GDM1 (cell line): Measurements from ENCODE around the gene FNDC3A.

Experiments
- DNase-seq: peaks from one replicate; lab custom pipeline; 2025; lab: John Stamatoyannopoulos, UW

Gene FNDC3A

DNA sequence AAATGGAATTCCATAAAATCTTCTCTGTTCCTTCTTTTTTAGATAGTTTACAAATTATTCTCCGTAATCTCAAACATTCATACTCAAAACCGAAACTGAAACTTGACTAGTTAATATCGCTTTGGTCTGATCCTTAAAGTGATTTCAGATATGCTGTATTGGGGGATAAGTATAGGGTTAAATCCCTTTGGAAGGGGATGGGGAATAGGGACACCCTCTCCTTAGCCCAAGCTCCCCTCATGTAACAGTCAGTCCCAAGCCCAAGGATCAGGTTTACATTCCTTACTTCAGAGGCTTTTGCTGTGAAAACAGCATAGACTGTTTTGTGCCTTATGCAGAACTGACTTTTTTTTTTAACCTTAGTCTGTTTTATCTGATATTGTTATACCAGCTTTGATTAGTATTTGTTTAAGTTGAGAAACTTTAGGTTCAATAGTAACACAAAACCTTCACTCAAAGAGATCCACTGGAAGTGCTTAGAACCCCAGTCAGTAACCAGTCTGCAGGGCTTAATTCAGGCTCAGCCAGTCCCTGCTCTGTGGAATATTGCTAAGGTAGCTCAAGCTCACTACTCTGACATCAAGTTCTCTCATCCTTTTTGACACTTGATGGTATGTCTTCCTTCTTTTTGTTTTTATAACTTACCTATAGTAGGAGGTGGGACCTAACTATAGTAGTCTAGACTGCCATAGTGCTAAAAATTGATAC, 282.5 kb downstream of the FNDC3A start:
- DNase-seq: no peak
